HepG2 (cell line): ENCODE data around the gene CCDC30. TPM values are rescaled to one million over a fixed set of nuclear protein-coding genes. Genes with fewer than 3 reads are reported as not detected.
A peak's percentile ranks its signal among the peaks of the same experiment; 100 is the strongest.

Experiments
- ATAC-seq: fragments of 200-7000 bp; cut with Tn5 transposase; 3 replicates; pipeline ENCODE4 v1.9.1; 2020; ENCODE audit warnings: mild to moderate bottlenecking, moderate library complexity
- BruUV-seq: library from RNA; stranded (reverse); fragments of 400-500 nt; replicated peaks from 2 replicates; lab custom pipeline; 2021; lab: Mats Ljungman, UMichigan
- CTCF ChIA-PET: fragments of 300-600 bp; formaldehyde crosslinking; extraction: SDS; loops from one replicate; lab custom pipeline; 2021; ENCODE audit warnings: low total read pairs, inconsistent platforms, low intra/inter-chr PET ratio; lab: Yijun Ruan, JAX
- POLR2A ChIA-PET: fragments of 350-600 bp; sonication (Branson Sonifier 250); formaldehyde crosslinking; loops from one replicate; lab custom pipeline; 2020; ENCODE audit warnings: antibody characterized with exemption, inconsistent platforms; lab: Yijun Ruan, JAX
- DNase-seq: peaks from one replicate; pipeline ENCODE4 v3.0.0-alpha.2; 2015; ENCODE audit warnings: low spot score
- FAIRE-seq: peaks from 3 replicates; lab custom pipeline; 2011; peaks lifted over from hg19 to GRCh38; lab: Jason Lieb, UNC
- H2AFZ ChIP-seq: one replicate; pipeline ENCODE4 v1.6.1; 2011; ENCODE audit warnings: low read length, inconsistent platforms
- H3K27ac ChIP-seq: fragments of 300-600 bp; 3 replicates; pipeline ENCODE4 v1.8.0; 2011; ENCODE audit warnings: mixed run types, mild to moderate bottlenecking, mixed read lengths, low read length, inconsistent platforms; ENCODE audit not compliant: insufficient read depth; ENCODE audit errors: extremely low read length
- H3K27me3 ChIP-seq, 2 experiments: fragments of 200-600 bp in 1 of 2; 2 replicates in 1 of 2; 3 replicates in 1 of 2; pipeline versions ENCODE4 v1.6.0 to v1.8.0; 2011; ENCODE audit warnings: low read length in 2 of 2, mild to moderate bottlenecking in 2 of 2, moderate library complexity in 2 of 2, inconsistent platforms in 1 of 2; ENCODE audit not compliant: insufficient read depth in 2 of 2, control insufficient read depth in 1 of 2
- H3K36me3 ChIP-seq, 2 experiments: fragments of 200-600 bp in 1 of 2; replicated peaks in 1 of 2; 2 replicates in 1 of 2; 3 replicates in 1 of 2; pipeline versions ENCODE4 v1.5.1 to v1.8.0; 2011; ENCODE audit warnings: low read length in 2 of 2, inconsistent platforms in 1 of 2; ENCODE audit not compliant: insufficient read depth in 2 of 2, control insufficient read depth in 1 of 2
- H3K4me1 ChIP-seq: 2 replicates; pipeline ENCODE4 v1.5.1; 2012; ENCODE audit warnings: low read length, inconsistent platforms; ENCODE audit not compliant: insufficient read depth
- H3K4me2 ChIP-seq: 2 replicates; pipeline ENCODE4 v1.6.0; 2011; ENCODE audit warnings: low read depth, low read length, inconsistent platforms
- H3K4me3 ChIP-seq, 3 experiments: fragments of 200-600 bp in 1 of 3; sonication (generic), shearing (Covaris generic) in 1 of 3; replicated peaks in 1 of 3; 2 replicates each; pipeline ENCODE4 v1.5.1; 2011 to 2016; ENCODE audit warnings: low read length in 3 of 3, inconsistent platforms in 2 of 3, low read depth in 2 of 3, mild to moderate bottlenecking in 2 of 3, control low read depth in 1 of 3, mixed read lengths in 1 of 3; ENCODE audit not compliant: insufficient read depth in 1 of 3
- H3K79me2 ChIP-seq: one replicate; pipeline ENCODE4 v1.6.1; 2011; ENCODE audit warnings: low read length, inconsistent platforms; ENCODE audit not compliant: insufficient read depth
- H3K9ac ChIP-seq: 2 replicates; pipeline ENCODE4 v1.6.0; 2011; ENCODE audit warnings: mild to moderate bottlenecking, low read depth, low read length, inconsistent platforms; ENCODE audit not compliant: insufficient read depth
- H3K9me3 ChIP-seq: 2 replicates; pipeline ENCODE4 v1.5.1; 2012; ENCODE audit warnings: mild to moderate bottlenecking, low read length
- H4K20me1 ChIP-seq: 2 replicates; pipeline ENCODE4 v1.6.0; 2011; ENCODE audit warnings: inconsistent platforms, mild to moderate bottlenecking, low read length, moderate library complexity; ENCODE audit not compliant: insufficient read depth
- ATF3 ChIP-seq: sonication (generic); formaldehyde crosslinking; IDR thresholded peaks from 2 replicates; pipeline ENCODE4 v1.4.0; 2020; ENCODE audit warnings: missing genetic modification reagents
- BHLHE40 ChIP-seq: IDR thresholded peaks from 2 replicates; pipeline ENCODE4 v1.6.1; 2011; ENCODE audit warnings: low read length, improper control_type of control experiment
- CAMTA2 ChIP-seq: sonication (generic); formaldehyde crosslinking; IDR thresholded peaks from 2 replicates; pipeline ENCODE4 v1.4.0; 2020; ENCODE audit warnings: mild to moderate bottlenecking, missing genetic modification reagents, borderline replicate concordance
- CREB1 ChIP-seq, 2 experiments: fragments of 450-650 bp in 1 of 2; IDR thresholded peaks; 2 replicates each; pipeline ENCODE4 v1.6.1; 2016 to 2017; ENCODE audit warnings: control low read depth in 1 of 2, mild to moderate bottlenecking in 1 of 2, missing compliant biosample characterization in 1 of 2, missing genetic modification characterization in 1 of 2
- EHMT2 ChIP-seq: fragments of 200-600 bp; sonication (generic); IDR thresholded peaks from 2 replicates; pipeline ENCODE4 v1.7.0; 2017; ENCODE audit warnings: antibody characterized with exemption, low read depth, low read length, borderline replicate concordance
- GPBP1L1 ChIP-seq: sonication (generic); formaldehyde crosslinking; IDR thresholded peaks from 2 replicates; pipeline ENCODE4 v1.5.0; 2020; ENCODE audit warnings: mild to moderate bottlenecking, missing genetic modification reagents
- MLLT10 ChIP-seq: sonication (generic); formaldehyde crosslinking; IDR thresholded peaks from 2 replicates; pipeline ENCODE4 v1.4.0; 2020; ENCODE audit warnings: missing genetic modification reagents
- NAIF1 ChIP-seq: sonication (generic); formaldehyde crosslinking; IDR thresholded peaks from 2 replicates; pipeline ENCODE4 v1.5.0; 2020; ENCODE audit warnings: mild to moderate bottlenecking, missing genetic modification reagents, borderline replicate concordance
- ONECUT2 ChIP-seq: sonication (generic); formaldehyde crosslinking; IDR thresholded peaks from 2 replicates; pipeline ENCODE4 v1.4.0; 2020; ENCODE audit warnings: missing genetic modification reagents
- POLR2A ChIP-seq, 2 experiments: IDR thresholded peaks; 2 replicates each; pipeline ENCODE4 v1.6.1; 2011; ENCODE audit warnings: low read depth in 2 of 2, low read length in 2 of 2, mild to moderate bottlenecking in 1 of 2, moderate library complexity in 1 of 2; ENCODE audit not compliant: insufficient read depth in 1 of 2
- TARDBP ChIP-seq: sonication (generic); formaldehyde crosslinking; IDR thresholded peaks from 2 replicates; pipeline ENCODE4 v1.8.0; 2022; ENCODE audit warnings: mild to moderate bottlenecking, missing genetic modification reagents
- TEAD3 ChIP-seq: optimal IDR thresholded peaks from 2 replicates; pipeline ENCODE3; 2016; ENCODE audit warnings: borderline replicate concordance
- ZNF12 ChIP-seq: sonication (generic); formaldehyde crosslinking; IDR thresholded peaks from 2 replicates; pipeline ENCODE4 v1.5.0; 2020; ENCODE audit warnings: missing genetic modification reagents
- ZNF138 ChIP-seq: sonication (generic); formaldehyde crosslinking; IDR thresholded peaks from 2 replicates; pipeline ENCODE4 v1.5.0; 2020; ENCODE audit warnings: mild to moderate bottlenecking, low read depth, missing genetic modification reagents
- ZNF33A ChIP-seq: sonication (generic); formaldehyde crosslinking; IDR thresholded peaks from 2 replicates; pipeline ENCODE4 v1.5.1; 2020; ENCODE audit warnings: missing genetic modification reagents, mild to moderate bottlenecking, moderate library complexity, borderline replicate concordance
- ZNF605 ChIP-seq: sonication (generic); formaldehyde crosslinking; IDR thresholded peaks from 2 replicates; pipeline ENCODE4 v1.8.0; 2022; ENCODE audit warnings: mild to moderate bottlenecking, missing genetic modification reagents
- ZNF746 ChIP-seq: sonication (generic); formaldehyde crosslinking; IDR thresholded peaks from 2 replicates; pipeline ENCODE4 v1.8.0; 2022; ENCODE audit warnings: mild to moderate bottlenecking, missing genetic modification reagents
- ZNF749 ChIP-seq: sonication (generic); formaldehyde crosslinking; IDR thresholded peaks from 2 replicates; pipeline ENCODE4 v1.8.0; 2022; ENCODE audit warnings: mild to moderate bottlenecking, missing genetic modification reagents, moderate library complexity, borderline replicate concordance
- ZNF883 ChIP-seq: sonication (generic); formaldehyde crosslinking; IDR thresholded peaks from 2 replicates; pipeline ENCODE4 v1.5.1; 2020; ENCODE audit warnings: mild to moderate bottlenecking, missing genetic modification reagents; ENCODE audit errors: not compliant biosample characterization
- WGBS: methylation state at CpG from one replicate; pipeline ENCODE4 v1.1.6; 2017; ENCODE audit warnings: low lambda C conversion rate; 5-methylcytosine and 5-hydroxymethylcytosine counted together
- in situ Hi-C: cut with HindIII; loops from 2 replicates; pipeline ENCODE4 v1.10.0; 2017; ENCODE audit warnings: low pct_unique_long_range_greater_than_20kb; ENCODE audit not compliant: extremely low pct_ligation_motif_present
- intact Hi-C: fragments of 100-400 bp; cut with micrococcal nuclease; formaldehyde crosslinking; loops from one replicate; pipeline ENCODE4 v1.10.0; 2022; ENCODE audit not compliant: unreplicated experiment
- polyA plus RNA-seq, 8 experiments: library from polyadenylated mRNA; depleted of rRNA in 3 of 8; stranded (reverse) in 7 of 8; unstranded in 1 of 8; fragments of >200 nt; fragmentation: Illumina TruSeq in 4 of 8; extraction: Trizol in 4 of 8; gene quantifications; 2 replicates each; pipeline versions ENCODE4 v1.2.1 to v1.2.3, GENCODE V29; 2011 to 2016; ENCODE audit warnings: low read depth in 4 of 8, missing spikeins in 1 of 8, mixed read lengths in 1 of 8; ENCODE audit not compliant: insufficient read depth in 1 of 8
- total RNA-seq, 5 experiments: library from RNA; depleted of rRNA; stranded (reverse); fragments of >200 nt; fragmentation: Illumina TruSeq; extraction: Trizol; gene quantifications; 2 replicates each; pipeline ENCODE4 v1.2.3, GENCODE V29; 2016; ENCODE audit warnings: low read depth in 1 of 5
- TF ChIP-seq, protein P1 (sequence below): sonication (generic); IDR thresholded peaks from 2 replicates; pipeline ENCODE4 v1.6.1; 2016; ENCODE audit warnings: low read depth, borderline replicate concordance

The CCDC30 gene
- total and polyA plus RNA-seq, 2 of the 13 experiments (the other 11 are each of a cell fraction or from before 2014, with no cell fraction given): 0.25 to 0.77 TPM

- TF ChIP-seq ZNF749 (CRISPR knock-in tag) (no peak), ONECUT2 (CRISPR knock-in tag) (no peak), NAIF1 (CRISPR knock-in tag) (no peak), CAMTA2 (no peak), ZNF138 (CRISPR knock-in tag) (no peak), EHMT2 (no peak), CREB1 (IDR thresholded peaks at IDR 0.05) (no peak), CREB1 (CRISPR knock-in tag; IDR thresholded peaks at IDR 0.05) (no peak), ZNF12 (CRISPR knock-in tag) (peak; percentile 94), ATF3 (CRISPR knock-in tag) (no peak), ZNF883 (no peak)
These were observed 227.5 kb downstream of the CCDC30 start (continued) for GRCh38 chr1:42690477-42691156.

DNA sequence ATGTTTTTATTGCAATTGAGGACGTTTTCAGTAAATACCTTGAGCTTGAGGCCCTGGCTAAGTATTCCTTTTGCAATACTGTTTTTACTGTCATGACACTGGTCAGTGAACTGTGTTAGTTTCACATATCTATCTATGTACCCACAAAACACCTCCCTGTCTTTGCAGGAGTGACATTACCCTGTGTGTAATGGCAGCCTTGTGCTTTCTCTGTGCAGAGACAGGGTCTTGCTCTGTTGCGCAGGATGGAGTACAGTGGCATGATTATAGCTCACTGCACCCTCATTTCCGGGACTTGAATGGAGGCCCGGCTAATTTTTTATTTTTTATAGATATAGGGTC, 228.0 kb downstream of the CCDC30 start:
- Histone ChIP-seq H3K27me3 (no peaks in the 10 kb centered on the region), H3K27ac (no peak overlapping the region), H3K4me3 (no peak overlapping the region), H3K9me3 (no peaks in the 10 kb centered on the region), H3K79me2 (peaks cover 100% of the 10 kb centered on the region), H4K20me1 (peaks cover 90% of the 10 kb centered on the region), H3K4me1 (peaks cover 75% of the 10 kb centered on the region), H3K9ac (no peak overlapping the region), H3K36me3 (peaks cover 13 to 48% of the 10 kb centered on the region in 2 experiments), H3K4me2 (peak overlapping the region; percentile 11), H2AFZ (no peak overlapping the region)
- FAIRE-seq (no peak), DNase-seq (no peak), ATAC-seq (no peak)
- ChIA-PET POLR2A (interaction anchor here (3.0 kb wide), 1 partner anchor 9 kb away, joined by 21 read pairs; the partner anchor contains the start of gene YBX1), CTCF (interaction anchor here (1.8 kb wide), 1 partner anchor 113 kb away, joined by 7 read pairs; no protein-coding TSS in a partner anchor)
- intact Hi-C loops: no loop called here
- no TSS peak for BruUV-seq
- WGBS: 76% methylated on average over 4 of the region's 4 CpGs
- in situ Hi-C loops: no loop called here
- TF ChIP-seq, protein P1, sequence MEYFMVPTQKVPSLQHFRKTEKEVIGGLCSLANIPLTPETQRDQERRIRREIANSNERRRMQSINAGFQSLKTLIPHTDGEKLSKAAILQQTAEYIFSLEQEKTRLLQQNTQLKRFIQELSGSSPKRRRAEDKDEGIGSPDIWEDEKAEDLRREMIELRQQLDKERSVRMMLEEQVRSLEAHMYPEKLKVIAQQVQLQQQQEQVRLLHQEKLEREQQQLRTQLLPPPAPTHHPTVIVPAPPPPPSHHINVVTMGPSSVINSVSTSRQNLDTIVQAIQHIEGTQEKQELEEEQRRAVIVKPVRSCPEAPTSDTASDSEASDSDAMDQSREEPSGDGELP: no peak
- TF ChIP-seq GPBP1L1 (CRISPR knock-in tag) (no peak), ZNF33A (no peak), BHLHE40 (no peak), TEAD3 (no peak), ZNF605 (no peak), POLR2A (IDR thresholded peaks at IDR 0.05; ENCODE audit: insufficient read depth in 1 of 2, low read depth in 2 of 2, low read length in 2 of 2) (peak in 1 of 2 experiments; percentile 25; a peak in 1 of 4 replicates), MLLT10 (no peak), TARDBP (CRISPR knock-in tag) (no peak), ZNF746 (CRISPR knock-in tag) (no peak)
